ENCODE measurements around the gene BNC2.

GRCh38 chr9:16512281-16512680 is 358.2 kb downstream of the BNC2 start:
- TF ChIP-seq, protein P1, sequence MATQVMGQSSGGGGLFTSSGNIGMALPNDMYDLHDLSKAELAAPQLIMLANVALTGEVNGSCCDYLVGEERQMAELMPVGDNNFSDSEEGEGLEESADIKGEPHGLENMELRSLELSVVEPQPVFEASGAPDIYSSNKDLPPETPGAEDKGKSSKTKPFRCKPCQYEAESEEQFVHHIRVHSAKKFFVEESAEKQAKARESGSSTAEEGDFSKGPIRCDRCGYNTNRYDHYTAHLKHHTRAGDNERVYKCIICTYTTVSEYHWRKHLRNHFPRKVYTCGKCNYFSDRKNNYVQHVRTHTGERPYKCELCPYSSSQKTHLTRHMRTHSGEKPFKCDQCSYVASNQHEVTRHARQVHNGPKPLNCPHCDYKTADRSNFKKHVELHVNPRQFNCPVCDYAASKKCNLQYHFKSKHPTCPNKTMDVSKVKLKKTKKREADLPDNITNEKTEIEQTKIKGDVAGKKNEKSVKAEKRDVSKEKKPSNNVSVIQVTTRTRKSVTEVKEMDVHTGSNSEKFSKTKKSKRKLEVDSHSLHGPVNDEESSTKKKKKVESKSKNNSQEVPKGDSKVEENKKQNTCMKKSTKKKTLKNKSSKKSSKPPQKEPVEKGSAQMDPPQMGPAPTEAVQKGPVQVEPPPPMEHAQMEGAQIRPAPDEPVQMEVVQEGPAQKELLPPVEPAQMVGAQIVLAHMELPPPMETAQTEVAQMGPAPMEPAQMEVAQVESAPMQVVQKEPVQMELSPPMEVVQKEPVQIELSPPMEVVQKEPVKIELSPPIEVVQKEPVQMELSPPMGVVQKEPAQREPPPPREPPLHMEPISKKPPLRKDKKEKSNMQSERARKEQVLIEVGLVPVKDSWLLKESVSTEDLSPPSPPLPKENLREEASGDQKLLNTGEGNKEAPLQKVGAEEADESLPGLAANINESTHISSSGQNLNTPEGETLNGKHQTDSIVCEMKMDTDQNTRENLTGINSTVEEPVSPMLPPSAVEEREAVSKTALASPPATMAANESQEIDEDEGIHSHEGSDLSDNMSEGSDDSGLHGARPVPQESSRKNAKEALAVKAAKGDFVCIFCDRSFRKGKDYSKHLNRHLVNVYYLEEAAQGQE (IDR thresholded peaks at IDR 0.05; ENCODE audit: insufficient read depth in 1 of 2, low read depth in 2 of 2, low read length in 1 of 2): no peak
- no peak for TF ChIP-seq CTCF (IDR thresholded peaks at IDR 0.05)
- no peak for TF ChIP-seq SIN3A (IDR thresholded peaks at IDR 0.05; ENCODE audit: borderline replicate concordance, insufficient read depth, low read depth, low read length)
- no peak for TF ChIP-seq POLR2AphosphoS5 (IDR thresholded peaks at IDR 0.05; ENCODE audit: low read depth, low read length)
- no peak for TF ChIP-seq TCF7L2 (IDR thresholded peaks at IDR 0.05; ENCODE audit: low read depth, low read length)

Data from Panc1 (cell line).